Measurements from ENCODE around the gene ORC3. TPM values are rescaled to one million over a fixed set of nuclear protein-coding genes. Genes with fewer than 3 reads are reported as not detected.
"Not testable (repeated sequence)": the region's sequence is repeated elsewhere in the genome, so short reads cannot be mapped to it uniquely, and the experiment has no call there.

Gene ORC3
- polyA plus RNA-seq, 3 donors: 41.0 to 46.0 (median 42.5) TPM

DNA sequence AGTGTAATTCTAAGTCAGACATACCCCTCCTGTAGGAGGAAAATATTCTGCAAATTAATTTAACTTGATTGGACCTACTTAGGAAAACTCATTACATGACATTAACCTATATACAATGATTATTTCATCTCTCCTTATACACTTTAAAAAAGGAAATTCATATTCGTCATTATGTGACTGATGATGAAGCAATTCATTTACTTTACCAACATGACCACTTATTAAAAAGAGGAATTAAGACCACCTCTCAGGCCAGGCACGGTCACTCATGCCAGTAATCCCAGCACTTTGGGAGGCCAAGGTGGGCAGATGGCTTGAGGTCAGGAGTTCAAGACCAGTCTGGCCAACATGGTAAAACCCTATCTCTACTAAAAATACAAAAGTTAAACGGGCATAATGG is 100.5 kb downstream of the ORC3 start:
- no peak for DNase-seq (ENCODE audit: low read depth in 3 of 3, low spot score in 2 of 3)

- DNase-seq (ENCODE audit: low read depth in 3 of 3, low spot score in 2 of 3): no peak
Observed at GRCh38 chr6:87692086-87692485, 102.2 kb downstream of the ORC3 start.

DNA sequence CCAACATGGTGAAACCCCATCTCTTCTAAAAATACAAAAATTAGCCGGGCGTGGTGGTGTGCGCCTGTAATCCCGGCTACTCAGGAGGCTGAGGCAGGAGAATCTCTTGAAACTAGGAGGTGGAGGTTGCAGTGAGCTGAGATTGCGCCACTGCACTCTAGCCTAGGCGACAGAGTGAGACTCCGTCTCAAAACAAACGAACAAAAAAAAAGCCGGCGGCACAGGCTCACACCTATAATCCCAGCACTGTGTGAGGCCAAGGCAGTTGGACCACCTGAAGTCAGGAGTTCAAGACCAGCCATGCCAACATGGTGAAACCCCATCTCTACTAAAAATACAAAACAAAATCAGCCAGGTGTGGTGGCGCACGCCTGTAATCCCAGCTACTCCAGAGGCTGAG is 106.9 kb downstream of the ORC3 start:
- not testable (repeated sequence) for DNase-seq (ENCODE audit: low read depth in 3 of 3, low spot score in 2 of 3)

DNA sequence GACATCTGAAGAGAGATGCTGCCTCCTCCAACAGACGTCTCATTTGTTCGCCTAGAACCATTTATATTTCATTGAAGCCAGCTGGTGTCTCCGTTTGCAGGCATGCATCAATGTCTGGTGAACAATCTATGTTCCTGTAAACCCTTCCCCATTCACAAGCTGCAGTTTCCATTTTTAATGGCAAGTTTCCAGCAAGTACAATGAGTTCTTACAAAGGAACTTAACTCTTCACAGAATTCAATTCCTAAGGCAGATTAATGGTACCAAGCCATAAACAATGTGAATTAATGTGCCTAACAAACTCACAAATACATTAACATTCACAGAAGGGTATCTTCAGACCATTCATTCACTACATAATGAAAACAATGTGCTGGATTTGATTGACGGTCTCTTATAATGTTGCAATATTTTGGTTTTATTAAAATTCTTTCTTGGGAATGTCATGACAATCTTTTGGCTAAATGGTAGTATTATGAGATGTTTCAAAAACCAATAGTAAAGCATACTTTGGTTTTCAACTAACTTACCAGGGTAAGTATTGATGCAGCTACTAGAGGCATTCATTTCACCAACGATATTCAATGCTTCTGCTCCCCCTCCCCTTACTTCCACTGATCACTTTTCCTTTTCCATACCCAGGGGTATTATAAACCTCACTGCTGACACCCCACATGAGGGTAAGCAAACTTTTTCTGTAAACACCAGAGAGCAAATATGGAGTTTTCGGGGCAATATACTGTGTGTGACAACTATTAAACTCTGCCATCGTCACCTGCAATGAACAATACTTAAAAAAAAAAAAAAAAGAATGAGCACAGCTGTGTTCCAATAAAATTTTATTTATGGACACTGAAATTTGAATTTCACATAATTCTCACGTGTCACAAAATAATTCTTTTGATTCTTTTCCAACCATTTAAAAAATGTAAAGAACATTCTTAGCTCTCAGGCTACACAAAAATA is 107.9 kb downstream of the ORC3 start:
- DNase-seq (ENCODE audit: low read depth in 3 of 3, low spot score in 2 of 3): peak; percentile 67 to 72 (median 67)

- no peak for DNase-seq (ENCODE audit: low read depth in 3 of 3, low spot score in 2 of 3)
Observed at GRCh38 chr6:87698547-87699006, 108.6 kb downstream of the ORC3 start.

DNA sequence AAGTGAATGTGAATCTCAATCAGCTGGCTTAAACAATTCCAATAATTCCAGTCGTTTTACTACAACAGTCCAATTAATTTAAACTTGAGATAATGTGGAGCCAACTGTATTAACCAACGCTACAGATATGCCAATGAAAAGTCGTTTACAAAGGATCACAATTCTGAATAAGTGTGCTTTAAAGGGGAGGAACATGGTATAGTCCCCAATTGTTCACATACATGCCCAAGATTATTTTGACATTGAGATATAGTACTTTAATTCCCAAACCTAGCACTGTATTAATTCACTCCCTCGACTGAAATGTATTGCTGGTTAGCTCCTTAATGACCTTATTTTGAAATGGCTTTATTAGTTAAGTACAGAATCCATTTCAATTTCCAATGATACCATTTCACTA is 109.6 kb downstream of the ORC3 start:
- DNase-seq (ENCODE audit: low read depth in 3 of 3, low spot score in 2 of 3): no peak

GRCh38 chr6:87700397-87701343 is 110.7 kb downstream of the ORC3 start:
- peak in 2 of 3 donors; percentile 47 to 55 for DNase-seq (ENCODE audit: low read depth in 3 of 3, low spot score in 2 of 3)

DNA sequence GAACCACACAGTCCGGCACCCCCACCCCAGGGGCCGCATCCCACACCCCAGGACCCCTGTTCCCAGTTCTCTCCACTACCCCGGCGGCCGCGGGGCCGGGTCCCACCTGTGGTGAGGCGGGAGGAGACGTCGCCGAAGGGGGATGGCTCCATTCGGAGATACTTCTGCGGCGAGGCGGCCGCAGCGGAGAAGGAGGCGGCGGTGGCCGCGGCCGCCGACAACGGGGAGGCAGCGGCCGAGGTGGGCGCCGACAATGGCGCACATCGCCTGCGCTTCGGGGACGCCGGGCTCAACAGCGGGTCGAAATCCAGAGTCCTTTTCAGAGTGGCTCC is 111.4 kb downstream of the ORC3 start:
- DNase-seq (ENCODE audit: low read depth in 3 of 3, low spot score in 2 of 3): no peak

GRCh38 chr6:87701676-87702588 is 112.0 kb downstream of the ORC3 start, which contains the start of gene AKIRIN2:
AKIRIN2 (minus strand) TSS chr6:87702233; CDS start chr6:87701684, 549 bp downstream.
- peak; percentile 96 to 98 (median 98) for DNase-seq (ENCODE audit: low read depth in 3 of 3, low spot score in 2 of 3)

DNA sequence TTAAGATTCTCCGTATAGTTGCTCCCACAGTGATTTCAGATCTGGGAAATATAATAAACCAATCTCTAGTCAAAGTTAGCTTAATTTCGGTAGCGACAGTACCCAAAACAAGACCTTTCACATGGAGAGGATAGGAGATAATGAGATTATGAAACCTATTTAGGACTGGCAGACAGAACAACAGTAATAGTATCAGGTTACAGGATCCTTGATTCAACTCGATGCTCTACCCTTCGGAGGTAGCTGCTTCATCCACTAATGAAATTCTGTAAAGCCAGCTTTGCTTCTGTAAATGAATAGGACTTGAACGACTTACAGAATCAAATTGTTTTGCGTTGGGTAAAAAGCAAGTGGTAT is 112.6 kb downstream of the ORC3 start:
- DNase-seq (ENCODE audit: low read depth in 3 of 3, low spot score in 2 of 3): no peak

DNA sequence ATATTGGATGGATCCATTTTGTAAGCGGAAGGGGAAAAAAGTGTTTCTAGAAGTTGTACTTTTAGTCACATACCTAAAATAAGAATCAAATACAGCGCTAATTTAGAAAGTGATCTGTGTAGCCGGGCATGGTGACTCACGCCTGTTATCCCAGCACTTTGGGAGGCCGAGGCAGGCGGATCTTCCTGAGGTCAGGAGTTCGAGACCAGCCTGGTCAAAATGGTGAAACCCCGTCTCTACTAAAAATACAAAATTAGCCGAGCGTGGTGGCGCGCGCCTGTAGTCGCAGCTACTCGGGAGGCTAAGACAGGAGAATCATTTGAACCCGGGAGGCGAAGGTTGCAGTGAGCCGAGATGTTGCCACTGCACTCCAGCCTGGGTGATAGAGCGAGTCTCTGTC is 113.1 kb downstream of the ORC3 start:
- not testable (repeated sequence) for DNase-seq (ENCODE audit: low read depth in 3 of 3, low spot score in 2 of 3)

GRCh38 chr6:87705070-87705691 is 115.2 kb downstream of the ORC3 start:
- DNase-seq (ENCODE audit: low read depth in 3 of 3, low spot score in 2 of 3): no peak

DNA sequence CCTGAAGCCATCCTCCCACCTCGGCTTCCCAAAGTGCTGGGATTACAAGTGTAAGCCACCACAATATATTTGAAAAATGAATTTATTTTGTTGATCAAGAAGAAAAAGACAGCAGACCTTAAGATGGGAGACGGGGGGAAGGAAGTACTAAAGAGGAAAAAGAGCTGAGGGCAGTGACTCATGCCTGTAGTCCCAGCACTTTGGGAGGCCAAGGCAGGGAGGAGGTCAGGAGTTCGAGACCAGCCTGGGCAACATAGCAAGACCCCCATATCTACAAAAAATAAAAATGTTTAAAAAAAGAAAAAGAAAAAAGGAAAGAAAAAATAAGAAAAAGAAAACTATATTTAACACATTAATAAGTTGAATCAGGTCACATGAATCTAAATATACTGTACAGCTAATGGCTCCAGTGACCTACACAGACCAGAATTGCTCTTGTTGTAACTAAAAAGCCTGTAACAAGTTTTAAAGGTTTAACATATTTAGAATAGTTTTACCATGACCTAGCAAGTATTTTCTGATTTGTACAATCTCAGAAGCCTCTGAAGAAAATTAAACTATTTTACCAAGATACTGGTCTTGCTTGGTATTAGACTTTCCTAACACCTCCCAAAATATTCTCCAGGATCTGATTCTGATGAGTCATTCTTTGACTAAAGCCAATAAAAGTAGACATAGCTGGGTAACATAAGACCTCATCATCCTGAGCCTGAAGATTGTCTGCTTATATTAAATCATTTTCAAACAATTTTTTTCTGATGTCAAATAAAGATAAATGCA is 116.4 kb downstream of the ORC3 start:
- no peak for DNase-seq (ENCODE audit: low read depth in 3 of 3, low spot score in 2 of 3)

GRCh38 chr6:87708581-87709427 is 118.9 kb downstream of the ORC3 start:
- DNase-seq (ENCODE audit: low read depth in 3 of 3, low spot score in 2 of 3): not testable (repeated sequence)

- no peak for DNase-seq (ENCODE audit: low read depth in 3 of 3, low spot score in 2 of 3)
Observed at GRCh38 chr6:87710090-87710489, 120.2 kb downstream of the ORC3 start.

DNA sequence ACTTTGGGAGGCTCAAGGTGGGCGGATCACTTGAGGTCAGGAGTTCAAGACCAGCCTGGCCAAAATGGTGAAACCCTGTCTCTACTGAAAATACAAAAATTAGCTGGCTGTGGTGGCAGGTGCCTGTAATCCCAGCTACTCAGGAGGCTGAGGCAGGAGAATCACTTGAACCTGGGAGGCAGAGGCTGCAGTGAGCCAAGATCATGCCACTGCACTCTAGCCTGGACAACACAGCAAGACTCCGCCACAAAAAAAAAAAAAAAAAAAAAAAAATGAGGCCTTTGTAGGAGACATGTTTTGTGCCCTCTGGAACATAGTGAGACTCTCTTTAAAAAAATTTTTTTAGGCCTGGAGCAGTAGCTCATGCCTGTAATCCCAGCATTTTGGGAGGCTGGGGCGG is 122.8 kb downstream of the ORC3 start:
- not testable (repeated sequence) for DNase-seq (ENCODE audit: low read depth in 3 of 3, low spot score in 2 of 3)

DNA sequence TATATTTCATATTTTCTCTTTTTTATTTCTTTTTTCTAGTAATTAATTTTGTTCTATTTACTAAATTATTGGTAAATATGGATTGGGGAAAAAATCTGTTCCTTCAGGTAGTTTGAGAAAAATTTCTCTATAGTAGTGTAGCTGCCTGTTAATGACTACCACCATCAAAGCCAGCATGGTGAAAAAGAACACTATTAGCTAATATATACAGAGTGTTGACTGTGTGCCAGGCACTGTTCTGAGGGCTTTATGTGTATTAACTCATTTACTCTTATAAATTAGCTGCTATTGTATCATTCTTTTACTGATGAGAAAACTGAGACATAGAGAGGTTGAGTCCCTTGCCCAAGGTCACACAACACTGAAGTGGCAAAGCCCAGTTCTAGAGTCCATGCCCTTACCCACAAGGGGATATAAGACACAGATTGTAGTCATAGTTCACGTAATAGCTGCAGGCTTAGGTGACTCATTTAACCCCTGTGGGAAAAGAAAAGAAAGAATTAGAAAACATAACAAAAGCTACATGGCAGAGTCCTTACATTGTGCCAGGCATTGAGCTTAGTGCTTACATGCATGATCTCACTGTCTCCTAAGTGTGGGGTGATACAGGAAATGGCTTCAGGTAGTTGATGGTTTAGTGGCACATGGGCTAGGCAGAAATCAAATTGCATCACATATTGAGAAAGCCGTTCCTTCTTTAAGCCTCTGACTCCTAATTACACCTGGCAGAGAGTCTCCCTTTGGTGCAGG is 124.3 kb downstream of the ORC3 start:
- DNase-seq (ENCODE audit: low read depth in 3 of 3, low spot score in 2 of 3): no peak

Measured in right renal cortex interstitium (tissue), 3 donors.